GM18861 (cell line): ENCODE results near the gene FKBP11.

Source experiments
- ATAC-seq: cut with Tn5 transposase; IDR thresholded peaks from one replicate; pipeline ENCODE4 v1.9.1; 2021; ENCODE audit not compliant: unreplicated experiment

The FKBP11 gene

GRCh38 chr12:48925304-48926011, at the start of gene FKBP11:
FKBP11 (minus strand) TSS chr12:48925492; CDS start chr12:48925428, 64 bp downstream.
- peak; percentile 52 for ATAC-seq

DNA sequence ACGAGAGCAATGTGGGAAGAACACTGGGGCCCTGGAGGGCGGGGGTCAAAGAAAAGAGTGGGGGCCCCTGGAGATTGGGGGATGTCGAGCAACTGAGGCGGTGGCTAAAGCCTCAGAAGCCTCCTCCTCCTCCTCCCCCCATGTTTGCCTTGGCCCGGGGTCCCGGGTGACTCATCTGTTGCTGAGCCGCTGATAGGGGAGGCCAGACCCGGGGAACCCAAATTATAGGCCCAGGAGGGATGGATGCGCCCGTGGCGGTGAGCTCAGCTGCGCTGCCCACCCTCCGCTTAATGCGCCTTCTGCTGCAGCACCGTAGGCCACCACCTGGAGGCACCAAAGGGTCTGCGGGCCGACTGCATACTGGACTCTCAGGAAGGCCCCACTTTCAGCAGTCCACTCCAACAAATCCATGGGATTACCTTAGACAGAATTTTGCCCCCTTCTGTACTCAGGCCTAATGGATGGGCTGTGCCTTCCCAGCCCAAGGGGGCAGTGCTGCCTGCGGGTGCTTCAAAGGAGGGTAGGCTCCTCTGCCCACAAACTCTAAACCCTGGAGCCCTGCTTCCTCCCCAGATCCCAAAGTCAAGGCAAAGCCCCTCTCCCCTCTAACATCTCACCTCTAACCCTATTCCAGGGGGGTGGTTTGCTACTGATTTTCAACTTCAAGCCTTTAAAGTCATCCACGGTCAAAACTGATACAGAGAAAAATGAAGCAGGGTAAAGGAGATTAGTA, 48.8 kb upstream of the FKBP11 start:
- ATAC-seq, result no peak

DNA sequence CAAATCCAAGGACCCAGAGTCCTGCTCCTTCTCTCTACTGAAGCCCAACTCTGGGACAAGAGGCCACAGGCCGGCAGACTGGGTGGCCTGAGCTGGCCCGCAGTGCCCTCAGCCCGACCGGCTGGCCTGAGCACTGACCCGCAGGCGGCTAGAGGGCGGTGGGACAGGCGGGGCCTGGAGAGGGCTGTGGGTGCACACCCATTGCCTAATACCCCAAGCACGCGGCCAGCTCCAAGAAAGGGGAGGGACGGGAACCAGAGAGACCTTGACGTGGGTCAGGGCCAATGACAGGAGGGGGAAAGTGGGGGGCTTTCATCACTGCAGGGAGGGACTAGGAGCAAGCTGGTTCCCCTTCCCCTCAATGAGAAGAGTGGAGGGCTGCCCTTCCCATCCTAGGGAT, 48.2 kb upstream of the FKBP11 start:
- no peak for ATAC-seq

GRCh38 chr12:48972952-48973483, 47.7 kb upstream of the FKBP11 start:
- no peak for ATAC-seq

- no peak for ATAC-seq
Observed at GRCh38 chr12:48972213-48972951, 47.1 kb upstream of the FKBP11 start.

DNA sequence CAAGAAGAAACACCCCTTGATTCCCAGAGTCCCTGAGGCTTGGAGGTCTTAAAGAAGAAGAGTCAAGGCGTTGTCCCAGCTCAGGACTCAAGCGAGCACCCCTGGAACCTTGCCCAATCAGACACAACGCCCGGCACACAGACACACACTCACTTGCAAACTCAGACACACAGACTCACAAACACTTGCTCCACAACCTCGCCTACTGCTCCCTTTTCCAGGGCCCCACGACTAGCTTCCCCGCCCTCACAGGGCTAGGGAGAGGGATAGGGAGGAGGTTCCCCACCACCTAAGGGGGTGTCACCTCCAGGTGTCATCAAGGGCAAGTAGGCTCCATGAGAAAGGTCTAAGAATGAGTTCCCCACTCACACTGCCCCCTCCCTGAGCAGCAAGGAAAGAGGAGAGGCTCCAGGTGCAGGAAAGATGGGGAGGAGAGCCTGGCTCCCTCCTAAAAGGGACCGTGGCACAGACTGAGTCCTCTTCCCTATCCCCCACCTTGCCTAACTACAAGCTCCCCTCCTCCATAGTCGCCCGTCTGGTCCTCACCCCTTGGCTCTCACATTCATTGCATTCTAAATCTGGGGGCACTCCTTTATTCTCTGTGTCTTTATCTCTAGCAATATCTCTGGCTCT, 45.5 kb upstream of the FKBP11 start:
- ATAC-seq, result no peak

DNA sequence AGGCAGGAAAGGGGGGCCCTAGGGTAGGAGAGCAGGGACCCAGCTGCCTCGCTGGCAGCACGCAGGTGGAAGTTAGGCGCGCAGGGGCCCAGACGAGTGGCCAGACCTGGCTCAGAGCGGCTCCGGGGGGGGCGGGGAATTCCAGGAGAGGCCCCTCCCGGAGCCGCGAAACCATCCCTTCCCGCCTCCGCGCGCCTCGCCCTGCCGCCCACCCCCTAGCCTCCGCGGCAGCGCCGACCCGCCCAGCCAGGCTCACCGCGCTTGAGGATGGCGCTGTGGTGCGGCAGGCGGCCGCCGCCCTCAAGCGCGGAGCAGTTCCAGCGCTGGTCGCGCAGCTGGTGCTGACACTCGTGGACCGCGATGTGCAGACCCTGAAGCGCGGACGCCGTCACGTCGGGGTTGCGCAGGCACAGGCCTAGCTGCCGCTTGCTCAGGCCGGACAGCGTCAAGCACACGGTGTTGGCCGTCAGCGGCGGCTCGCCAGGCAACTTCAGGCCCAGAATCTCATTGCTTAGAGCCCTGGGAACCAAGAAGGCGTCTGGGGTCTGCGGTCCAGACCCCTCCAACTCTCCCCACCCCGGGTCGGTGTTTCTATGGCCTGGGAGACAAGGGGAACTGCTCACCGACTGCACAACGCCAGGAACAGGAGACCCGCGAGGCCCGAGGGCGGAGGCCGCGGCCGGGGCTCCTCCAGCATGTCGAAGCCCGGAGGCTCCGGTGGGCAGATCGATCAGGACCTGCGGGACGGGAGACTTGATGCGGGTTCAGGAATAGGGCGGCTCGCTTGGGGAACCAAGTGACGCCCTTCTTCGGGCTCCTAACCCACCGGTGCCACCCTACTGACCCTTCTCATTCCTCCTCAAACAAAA, 44.8 kb upstream of the FKBP11 start:
- ATAC-seq, result no peak

GRCh38 chr12:48969160-48969771, 44.0 kb upstream of the FKBP11 start:
- ATAC-seq, result no peak

DNA sequence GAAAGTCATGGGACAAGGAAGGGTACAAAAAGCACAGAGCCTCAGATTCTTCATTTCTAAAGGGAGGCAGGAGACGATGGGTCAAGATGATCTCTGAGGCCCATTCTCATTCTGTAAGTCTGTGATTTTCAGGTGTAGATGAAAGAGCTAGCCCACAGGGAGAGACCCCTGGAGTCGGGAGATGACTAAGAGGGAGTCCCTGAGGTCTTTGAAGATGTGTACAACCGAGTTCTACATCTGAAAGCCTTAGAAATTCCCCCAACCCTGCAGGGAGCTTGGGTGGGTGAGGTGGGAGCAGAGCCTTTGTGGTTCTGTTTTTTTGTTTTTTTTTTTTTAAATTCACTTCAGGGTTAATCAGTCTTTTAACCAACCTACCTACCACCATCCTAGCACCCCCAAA, 43.2 kb upstream of the FKBP11 start:
- no peak for ATAC-seq

DNA sequence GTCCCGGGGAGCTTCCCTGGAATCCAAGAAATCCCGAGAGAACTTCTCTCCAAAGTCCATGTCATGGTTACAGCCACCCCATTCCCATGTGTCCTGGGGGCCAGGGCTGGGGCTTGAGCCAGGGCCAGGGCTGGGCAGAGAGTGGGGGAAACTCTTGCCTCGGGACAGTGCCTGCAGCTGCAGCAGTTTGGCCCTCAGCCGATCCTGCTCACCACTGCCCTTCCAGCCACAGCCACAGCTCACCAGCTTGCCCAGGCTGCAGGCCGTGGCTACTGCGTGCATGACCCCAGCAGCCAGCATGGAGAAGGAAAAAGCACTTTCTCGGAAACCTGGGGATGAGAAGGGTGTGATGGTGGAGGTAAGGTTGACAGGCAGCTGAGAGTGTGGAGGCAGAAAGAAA, 42.7 kb upstream of the FKBP11 start:
- ATAC-seq, result no peak

- ATAC-seq, result no peak
Observed at GRCh38 chr12:48966177-48966895, 41.0 kb upstream of the FKBP11 start.

DNA sequence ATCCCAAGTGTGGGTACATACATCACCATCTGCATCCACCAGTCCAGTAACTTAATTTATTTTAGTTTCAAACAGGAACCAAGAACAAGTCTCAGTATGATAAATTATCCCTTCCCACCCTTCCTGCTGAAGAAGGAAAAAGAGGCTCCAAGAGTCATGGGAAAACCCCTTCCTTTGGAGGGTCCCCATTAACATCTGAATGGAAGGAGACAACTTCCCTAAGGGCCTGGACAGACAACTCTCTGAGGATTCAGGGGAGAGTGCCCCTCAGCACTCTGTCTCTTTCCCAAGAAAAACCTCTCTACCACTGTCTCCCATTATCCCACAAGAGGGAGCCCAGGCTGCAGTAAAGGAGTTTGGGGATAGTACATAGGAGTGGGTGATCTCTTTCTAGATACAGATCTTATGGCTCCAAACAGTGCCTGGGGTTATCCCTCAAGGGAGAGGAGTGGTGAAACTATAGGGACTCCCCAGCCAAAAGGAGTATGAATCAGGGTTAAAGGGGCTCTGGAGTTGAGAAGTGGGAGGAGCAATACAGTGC, 40.1 kb upstream of the FKBP11 start:
- ATAC-seq, result no peak

GRCh38 chr12:48961801-48962200, 36.5 kb upstream of the FKBP11 start:
- no peak for ATAC-seq

DNA sequence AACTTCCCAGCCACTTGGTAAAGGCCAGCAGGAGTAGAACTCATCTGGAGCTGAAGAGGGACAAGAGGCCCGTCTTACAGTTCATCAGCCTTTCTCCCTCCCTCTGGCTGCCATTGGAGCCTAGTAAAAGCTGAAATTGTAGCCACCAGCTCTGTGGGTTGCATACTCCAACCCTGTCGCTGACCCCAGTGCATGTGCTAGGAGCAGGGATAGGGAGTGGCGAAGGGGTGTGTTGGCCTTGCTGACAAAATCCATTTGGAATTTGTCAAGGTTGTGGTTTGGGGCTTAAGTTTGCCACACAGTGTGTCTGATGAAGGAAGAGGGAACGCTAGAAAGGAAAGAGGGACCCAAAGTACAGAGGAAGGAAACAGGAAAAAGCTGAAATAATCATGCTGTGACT, 36.0 kb upstream of the FKBP11 start:
- no peak for ATAC-seq

- no peak for ATAC-seq
Observed at GRCh38 chr12:48960834-48961233, 35.5 kb upstream of the FKBP11 start.

GRCh38 chr12:48958049-48958388, 32.7 kb upstream of the FKBP11 start:
- no peak for ATAC-seq

- peak; percentile 89 for ATAC-seq
Observed at GRCh38 chr12:48957141-48958048, 32.1 kb upstream of the FKBP11 start, which contains the start of gene ARF3. ARF3 (minus strand) TSS chr12:48957487; CDS start chr12:48941095, 16,392 bp downstream.
